NB4 (cell line): ENCODE measurements around the gene RERGL.

Experiments used
- CTCF ChIP-seq: IDR thresholded peaks from one replicate; pipeline ENCODE4 v1.5.1; 2012; ENCODE audit warnings: low read depth, low read length
- POLR2A ChIP-seq: IDR thresholded peaks from 2 replicates; pipeline ENCODE4 v1.6.1; 2011; ENCODE audit warnings: mild to moderate bottlenecking; ENCODE audit not compliant: insufficient read length; ENCODE audit errors: extremely low read depth
- TF ChIP-seq, protein P1 (sequence below): IDR thresholded peaks from 2 replicates; pipeline ENCODE4 v1.6.1; 2011; ENCODE audit warnings: low read depth, low read length

GRCh38 chr12:18103624-18104023 lies 13.6 kb upstream of the RERGL start:
- TF ChIP-seq CTCF (no peak), POLR2A (no peak)
- TF ChIP-seq, protein P1, sequence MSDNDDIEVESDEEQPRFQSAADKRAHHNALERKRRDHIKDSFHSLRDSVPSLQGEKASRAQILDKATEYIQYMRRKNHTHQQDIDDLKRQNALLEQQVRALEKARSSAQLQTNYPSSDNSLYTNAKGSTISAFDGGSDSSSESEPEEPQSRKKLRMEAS, result no peak
